K562 (cell line): ENCODE measurements around the gene METTL8. TPM values are rescaled to one million over a fixed set of nuclear protein-coding genes. Genes with fewer than 3 reads are reported as not detected.

Experiments used
- ATAC-seq: fragments of 200-7000 bp; cut with Tn5 transposase; 3 replicates; pipeline ENCODE4 v1.9.1; 2020; ENCODE audit warnings: moderate library complexity
- BruUV-seq: library from RNA; stranded (reverse); fragments of 400-500 nt; replicated peaks from 2 replicates; lab custom pipeline; 2021; lab: Mats Ljungman, UMichigan
- CTCF ChIA-PET: fragments of 300-600 bp; formaldehyde crosslinking; extraction: SDS; loops from one replicate; lab custom pipeline; 2021; ENCODE audit warnings: low intra/inter-chr PET ratio; lab: Yijun Ruan, JAX
- POLR2A ChIA-PET: fragments of 300-600, 350-650 bp; sonication (Branson Sonifier 250); formaldehyde crosslinking; extraction: SDS; loops from one replicate; lab custom pipeline; 2021; ENCODE audit warnings: antibody characterized with exemption, inconsistent platforms; lab: Yijun Ruan, JAX
- DNase-seq, 4 experiments: peaks; one replicate each; pipeline versions ENCODE4 v3.0.0 to v3.0.0-alpha.2; 2011 to 2018; ENCODE audit warnings: low spot score in 3 of 4, mixed read lengths in 3 of 4; ENCODE audit errors: extremely low read depth in 1 of 4
- FAIRE-seq: peaks from 2 replicates; lab custom pipeline; 2011; peaks lifted over from hg19 to GRCh38; lab: Jason Lieb, UNC
- H2AFZ ChIP-seq: 2 replicates; pipeline ENCODE4 v1.6.0; 2011; ENCODE audit warnings: low read depth, low read length, control low read depth, inconsistent platforms
- H3K27ac ChIP-seq: fragments of 200-600 bp; 3 replicates; pipeline ENCODE4 v1.8.0; 2011; ENCODE audit warnings: low read depth, mild to moderate bottlenecking, control low read depth, inconsistent platforms, low read length, moderate library complexity, mixed read lengths; ENCODE audit errors: extremely low read depth
- H3K27me3 ChIP-seq, 2 experiments: fragments of 300-600 bp in 1 of 2; 2 replicates in 1 of 2; 3 replicates in 1 of 2; pipeline versions ENCODE4 v1.6.0 to v1.8.0; 2011; ENCODE audit warnings: inconsistent platforms in 2 of 2, low read length in 2 of 2, mild to moderate bottlenecking in 1 of 2, mixed read lengths in 1 of 2, moderate library complexity in 1 of 2; ENCODE audit not compliant: control insufficient read depth in 2 of 2, insufficient read depth in 2 of 2
- H3K36me3 ChIP-seq: fragments of 300-600 bp; 3 replicates; pipeline ENCODE4 v1.8.0; 2011; ENCODE audit warnings: mild to moderate bottlenecking, low read length, inconsistent platforms; ENCODE audit not compliant: control insufficient read depth, insufficient read depth
- H3K4me1 ChIP-seq, 2 experiments: fragments of 200-600 bp in 1 of 2; replicated peaks in 1 of 2; 2 replicates in 1 of 2; 3 replicates in 1 of 2; pipeline versions ENCODE4 v1.5.1 to v1.8.0; 2011; ENCODE audit warnings: inconsistent platforms in 2 of 2, low read length in 2 of 2, mild to moderate bottlenecking in 1 of 2, mixed read lengths in 1 of 2, moderate library complexity in 1 of 2; ENCODE audit not compliant: control insufficient read depth in 2 of 2, insufficient read depth in 2 of 2
- H3K4me2 ChIP-seq: 2 replicates; pipeline ENCODE4 v1.6.1; 2011; ENCODE audit warnings: low read length, control low read depth, inconsistent platforms, mixed read lengths; ENCODE audit not compliant: insufficient read depth
- H3K4me3 ChIP-seq: fragments of 200-600 bp; sonication (generic), shearing (Covaris generic); 2 replicates; pipeline ENCODE4 v1.5.1; 2016; ENCODE audit warnings: control low read depth, inconsistent platforms
- H3K79me2 ChIP-seq: fragments of 200-600 bp; 3 replicates; pipeline ENCODE4 v1.8.0; 2011; ENCODE audit warnings: low read length, inconsistent platforms; ENCODE audit not compliant: control insufficient read depth, insufficient read depth
- H3K9ac ChIP-seq, 2 experiments: 2 replicates each; pipeline versions ENCODE4 v1.6.0 to v1.6.1; 2011; ENCODE audit warnings: low read depth in 2 of 2, low read length in 2 of 2, control low read depth in 1 of 2, inconsistent platforms in 1 of 2, mild to moderate bottlenecking in 1 of 2, mixed read lengths in 1 of 2; ENCODE audit not compliant: insufficient read depth in 1 of 2
- H3K9me1 ChIP-seq: one replicate; pipeline ENCODE4 v1.6.0; 2011; ENCODE audit warnings: inconsistent platforms, mild to moderate bottlenecking, low read length, moderate library complexity; ENCODE audit not compliant: control insufficient read depth, insufficient read depth
- H3K9me3 ChIP-seq: replicated peaks from 2 replicates; pipeline ENCODE4 v1.5.1; 2011; ENCODE audit warnings: low read depth, low read length, inconsistent platforms; ENCODE audit not compliant: control insufficient read depth, insufficient read depth
- H4K20me1 ChIP-seq: replicated peaks from 2 replicates; pipeline ENCODE4 v1.6.1; 2011; ENCODE audit warnings: low read length, inconsistent platforms, mixed read lengths; ENCODE audit not compliant: control insufficient read depth, insufficient read depth
- BACH1 ChIP-seq: fragments of 200-800 bp; sonication (Bioruptor generic); IDR thresholded peaks from 2 replicates; pipeline ENCODE4 v1.6.1; 2016; ENCODE audit warnings: missing genetic modification characterization, missing compliant biosample characterization
- EHMT2 ChIP-seq: fragments of 450-650 bp; IDR thresholded peaks from 2 replicates; pipeline ENCODE4 v1.6.1; 2018; ENCODE audit warnings: antibody characterized with exemption
- FOSL1 ChIP-seq: fragments of 200-800 bp; sonication (Bioruptor generic); conservative IDR thresholded peaks from 2 replicates; pipeline ENCODE4 v1.6.1; 2016; ENCODE audit warnings: missing genetic modification characterization, missing compliant biosample characterization
- FOXP1 ChIP-seq: sonication (generic); formaldehyde crosslinking; IDR thresholded peaks from 2 replicates; pipeline ENCODE4 v1.8.0; 2022; ENCODE audit warnings: mild to moderate bottlenecking, missing genetic modification reagents
- JUND ChIP-seq, 2 experiments: IDR thresholded peaks; 2 replicates in 1 of 2; 3 replicates in 1 of 2; pipeline ENCODE4 v1.6.1; 2011; ENCODE audit warnings: borderline replicate concordance in 2 of 2, low read depth in 2 of 2, low read length in 2 of 2, improper control_type of control experiment in 1 of 2, missing biosample characterization in 1 of 2, missing genetic modification characterization in 1 of 2, missing genetic modification reagents in 1 of 2
- KDM1A ChIP-seq, 2 experiments: fragments of 450-650 bp; IDR thresholded peaks; 2 replicates each; pipeline ENCODE4 v1.6.1; 2016; ENCODE audit warnings: mild to moderate bottlenecking in 2 of 2
- KLF6 ChIP-seq: fragments of 250-450 bp; sonication (Bioruptor Pico); IDR thresholded peaks from 2 replicates; pipeline ENCODE4 v1.4.0; 2020; ENCODE audit warnings: mild to moderate bottlenecking, moderate library complexity, borderline replicate concordance
- MEIS2 ChIP-seq: fragments of 450-650 bp; IDR thresholded peaks from 2 replicates; pipeline ENCODE4 v1.6.1; 2014; ENCODE audit warnings: mild to moderate bottlenecking; ENCODE audit not compliant: partially characterized antibody
- TCF7L2 ChIP-seq: fragments of 150-350 bp; IDR thresholded peaks from 2 replicates; pipeline ENCODE4 v1.6.1; 2016; ENCODE audit warnings: low read depth, mild to moderate bottlenecking, low read length, moderate library complexity
- WGBS: fragments of 100-300 bp; shearing (Covaris generic); methylation state at CpG from one replicate; pipeline ENCODE4 v1.1.6; 2016; ENCODE audit warnings: low coverage, mixed read lengths; ENCODE audit not compliant: insufficient coverage; ENCODE audit errors: missing lambda C conversion rate; 5-methylcytosine and 5-hydroxymethylcytosine counted together
- in situ Hi-C: fragments of 300-500 bp; cut with MboI; formaldehyde crosslinking; loops from 4 replicates; pipeline ENCODE4 v1.15.0; 2018; ENCODE audit warnings: inconsistent platforms, mixed read lengths
- intact Hi-C: fragments of 100-400 bp; cut with micrococcal nuclease; formaldehyde crosslinking; loops from 2 replicates; pipeline ENCODE4 v1.14.2; 2022
- polyA plus RNA-seq, 8 experiments: library from polyadenylated mRNA; depleted of rRNA in 4 of 8; stranded (reverse) in 5 of 8; unstranded in 3 of 8; fragments of >200 nt; fragmentation: Nextera tagmentation in 2 of 8; fragmentation: Illumina TruSeq in 1 of 8; extraction: Ambion mirVana in 2 of 8; extraction: Trizol in 1 of 8; gene quantifications; 2 replicates each; pipeline versions ENCODE4 v1.2.1 to v1.2.3, GENCODE V29; 2011 to 2014; ENCODE audit warnings: inconsistent platforms in 1 of 8, missing spikeins in 1 of 8
- total RNA-seq, 7 experiments: library from RNA; depleted of rRNA in 6 of 7; stranded (reverse); fragments of >200 nt in 6 of 7; fragmentation: Illumina TruSeq in 2 of 7; extraction: Trizol in 2 of 7; gene quantifications; 2 replicates each; pipeline versions ENCODE4 v1.2.1 to v1.2.3, GENCODE V29; 2011 to 2021; ENCODE audit warnings: low replicate concordance in 1 of 7
- TF ChIP-seq, protein P1 (sequence below): sonication (generic); formaldehyde crosslinking; IDR thresholded peaks from 2 replicates; pipeline ENCODE4 v1.5.0; 2020; ENCODE audit warnings: missing genetic modification reagents
- TF ChIP-seq, protein P2 (sequence below), 2 experiments: fragments of 450-650 bp in 1 of 2; sonication (generic) in 1 of 2; formaldehyde crosslinking in 1 of 2; IDR thresholded peaks in 1 of 2; conservative IDR thresholded peaks in 1 of 2; 2 replicates each; pipeline versions ENCODE4 v1.6.1 to v1.8.1; 2016 to 2023; ENCODE audit warnings: mild to moderate bottlenecking in 2 of 2, moderate library complexity in 2 of 2, inconsistent platforms in 1 of 2, missing genetic modification reagents in 1 of 2
- TF ChIP-seq, protein P3 (sequence below): fragments of 250-450 bp; sonication (Bioruptor Pico); IDR thresholded peaks from 2 replicates; pipeline ENCODE4 v1.4.0; 2020; ENCODE audit warnings: mild to moderate bottlenecking, moderate library complexity

The METTL8 gene
- total and polyA plus RNA-seq, 9 of the 15 experiments (the other 6 are each of a cell fraction or from before 2014, with no cell fraction given) = 12.9 to 52.6 (median 33.7) TPM

DNA sequence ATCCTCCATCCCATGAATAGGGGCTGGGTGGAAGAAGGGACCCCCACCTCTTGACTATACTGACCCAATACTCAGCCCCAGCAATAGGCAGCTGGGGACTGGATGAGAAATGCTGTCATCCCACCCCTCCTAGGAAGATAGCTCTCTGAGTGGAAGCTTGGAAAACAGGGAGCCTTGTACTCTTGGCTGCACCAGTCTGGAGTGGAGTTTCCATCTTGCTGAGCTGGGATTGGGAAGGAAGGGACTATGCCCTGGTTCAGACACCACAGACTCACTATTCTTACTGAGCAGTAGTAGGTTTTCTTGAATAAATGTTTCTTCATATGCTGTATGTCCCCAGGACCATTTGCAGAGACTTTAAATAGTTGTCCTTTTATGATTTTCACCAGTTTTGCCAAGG, 7.7 kb upstream of the METTL8 start (continued):
- TF ChIP-seq, protein P1, sequence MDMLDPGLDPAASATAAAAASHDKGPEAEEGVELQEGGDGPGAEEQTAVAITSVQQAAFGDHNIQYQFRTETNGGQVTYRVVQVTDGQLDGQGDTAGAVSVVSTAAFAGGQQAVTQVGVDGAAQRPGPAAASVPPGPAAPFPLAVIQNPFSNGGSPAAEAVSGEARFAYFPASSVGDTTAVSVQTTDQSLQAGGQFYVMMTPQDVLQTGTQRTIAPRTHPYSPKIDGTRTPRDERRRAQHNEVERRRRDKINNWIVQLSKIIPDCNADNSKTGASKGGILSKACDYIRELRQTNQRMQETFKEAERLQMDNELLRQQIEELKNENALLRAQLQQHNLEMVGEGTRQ (CRISPR knock-in tag) = no peak
- no peak for TF ChIP-seq FOXP1 (CRISPR knock-in tag)

DNA sequence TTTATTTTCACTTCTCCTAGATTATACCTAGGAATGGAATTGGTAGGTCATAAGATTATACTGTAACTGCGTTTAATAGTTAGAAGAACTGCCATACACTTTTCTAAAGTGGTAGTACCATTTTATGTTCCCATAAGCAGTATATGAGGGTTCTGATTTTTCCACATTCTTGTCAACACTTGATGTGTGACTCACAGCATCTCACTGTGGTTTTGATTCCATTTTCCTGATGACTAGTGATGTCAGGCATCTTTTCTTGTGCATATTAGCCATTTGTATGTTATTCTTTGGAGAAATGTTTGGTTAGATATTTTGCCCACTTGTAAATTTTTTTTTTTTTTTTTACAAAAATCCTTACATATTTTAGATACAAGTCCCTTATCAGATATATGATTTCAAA, 2.5 kb upstream of the METTL8 start:
- Histone ChIP-seq H4K20me1 (no peaks in the 10 kb centered on the region), H3K9me3 (no peaks in the 10 kb centered on the region), H3K27me3 (no peaks in the 10 kb centered on the region), H3K9me1 (no peaks in the 10 kb centered on the region), H3K4me2 (no peak overlapping the region), H3K27ac (no peak overlapping the region), H3K4me3 (no peak overlapping the region), H2AFZ (no peak overlapping the region), H3K79me2 (peaks cover 66% of the 10 kb centered on the region), H3K9ac (no peak overlapping the region)
- BruUV-seq = no TSS peak
- 72% methylated on average over 1 of the region's 1 CpG for WGBS
- in situ Hi-C loops = no loop called here
- ATAC-seq (no peak), FAIRE-seq (no peak)
- CTCF ChIA-PET = no interaction called here
- TF ChIP-seq EHMT2 = no peak
- TF ChIP-seq, protein P2, sequence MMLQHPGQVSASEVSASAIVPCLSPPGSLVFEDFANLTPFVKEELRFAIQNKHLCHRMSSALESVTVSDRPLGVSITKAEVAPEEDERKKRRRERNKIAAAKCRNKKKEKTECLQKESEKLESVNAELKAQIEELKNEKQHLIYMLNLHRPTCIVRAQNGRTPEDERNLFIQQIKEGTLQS (IDR thresholded peaks at IDR 0.05) = peak; percentile 54
- TF ChIP-seq, protein P2 (CRISPR knock-in tag; conservative IDR thresholded peaks at IDR 0.05) = no peak
- TF ChIP-seq JUND (IDR thresholded peaks at IDR 0.05; ENCODE audit: borderline replicate concordance, low read depth, low read length) = peak; percentile 24; the same call in 1 of the 2 replicates
- no peak for TF ChIP-seq JUND (tag; IDR thresholded peaks at IDR 0.05; ENCODE audit: borderline replicate concordance, low read depth, low read length)
- TF ChIP-seq KLF6 (CRISPR knock-in tag) = no peak
- TF ChIP-seq, protein P3, sequence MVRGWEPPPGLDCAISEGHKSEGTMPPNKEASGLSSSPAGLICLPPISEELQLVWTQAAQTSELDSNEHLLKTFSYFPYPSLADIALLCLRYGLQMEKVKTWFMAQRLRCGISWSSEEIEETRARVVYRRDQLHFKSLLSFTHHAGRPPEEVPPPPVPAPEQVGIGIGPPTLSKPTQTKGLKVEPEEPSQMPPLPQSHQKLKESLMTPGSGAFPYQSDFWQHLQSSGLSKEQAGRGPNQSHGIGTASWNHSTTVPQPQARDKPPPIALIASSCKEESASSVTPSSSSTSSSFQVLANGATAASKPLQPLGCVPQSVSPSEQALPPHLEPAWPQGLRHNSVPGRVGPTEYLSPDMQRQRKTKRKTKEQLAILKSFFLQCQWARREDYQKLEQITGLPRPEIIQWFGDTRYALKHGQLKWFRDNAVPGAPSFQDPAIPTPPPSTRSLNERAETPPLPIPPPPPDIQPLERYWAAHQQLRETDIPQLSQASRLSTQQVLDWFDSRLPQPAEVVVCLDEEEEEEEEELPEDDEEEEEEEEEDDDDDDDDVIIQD (CRISPR knock-in tag) = no peak
- peak; percentile 62 for TF ChIP-seq FOSL1 (tag)
- TF ChIP-seq BACH1 (tag) = no peak
- no peak for TF ChIP-seq TCF7L2
- peak; percentile 53 for TF ChIP-seq MEIS2
- TF ChIP-seq KDM1A (IDR thresholded peaks at IDR 0.05) = peak; percentile 81
- TF ChIP-seq, all 486 proteins: peak for 5
- DNase-seq = no peak
- H3K36me3 ChIP-seq = peaks cover 64% of the 10 kb centered on the region
- peaks cover 13 to 18% of the 10 kb centered on the region in 2 experiments for H3K4me1 ChIP-seq
- intact Hi-C loops = no loop called here
- POLR2A ChIA-PET = no interaction called here
